HG02571 (cell line): ENCODE measurements around the gene CAMK2D.
A peak's percentile ranks its signal among the peaks of the same experiment; 100 is the strongest.
"Not testable (repeated sequence)": the region's sequence is repeated elsewhere in the genome, so short reads cannot be mapped to it uniquely, and the experiment has no call there.

ENCODE experiments used
- ATAC-seq: cut with Tn5 transposase; IDR thresholded peaks from one replicate; pipeline ENCODE4 v1.9.1; 2021; ENCODE audit warnings: mild to moderate bottlenecking, moderate library complexity; ENCODE audit not compliant: unreplicated experiment

The CAMK2D gene

DNA sequence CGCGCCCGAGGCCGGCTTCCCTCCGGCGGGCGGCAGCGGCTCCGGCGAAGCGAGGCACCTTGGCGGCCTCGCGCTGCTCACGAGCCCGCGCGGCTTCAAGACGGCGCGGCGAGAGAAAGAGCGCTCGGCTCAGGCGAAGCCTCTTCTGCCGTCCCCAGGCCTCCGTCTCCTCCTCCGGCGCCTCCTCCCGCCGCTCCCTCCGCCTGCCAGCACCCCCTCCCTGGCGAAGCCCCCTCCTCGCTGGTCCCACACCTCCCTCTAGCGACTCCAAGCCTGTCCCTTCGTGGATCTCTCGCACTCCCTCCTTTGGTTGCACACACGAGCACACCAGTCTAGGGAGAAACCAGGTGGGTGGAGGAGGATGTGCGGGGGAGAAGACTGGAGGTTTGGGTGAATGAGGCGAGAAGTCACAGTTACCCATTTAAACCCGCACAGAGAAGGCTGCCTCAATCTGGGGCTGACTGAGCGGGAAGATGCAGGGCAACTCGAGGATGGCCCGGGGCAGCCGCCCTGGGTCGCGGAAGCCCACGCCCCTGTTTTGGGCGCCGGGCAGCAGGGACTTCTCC is at the start of gene CAMK2D:
TSS of gene CAMK2D (minus strand) at position 119 of the 566 bp plus-strand sequence. CDS start 670 bp downstream, outside the sequence.
- peak; percentile 46 for ATAC-seq

GRCh38 chr4:113810906-113811305 is 49.4 kb upstream of the CAMK2D start:
- no peak for ATAC-seq

DNA sequence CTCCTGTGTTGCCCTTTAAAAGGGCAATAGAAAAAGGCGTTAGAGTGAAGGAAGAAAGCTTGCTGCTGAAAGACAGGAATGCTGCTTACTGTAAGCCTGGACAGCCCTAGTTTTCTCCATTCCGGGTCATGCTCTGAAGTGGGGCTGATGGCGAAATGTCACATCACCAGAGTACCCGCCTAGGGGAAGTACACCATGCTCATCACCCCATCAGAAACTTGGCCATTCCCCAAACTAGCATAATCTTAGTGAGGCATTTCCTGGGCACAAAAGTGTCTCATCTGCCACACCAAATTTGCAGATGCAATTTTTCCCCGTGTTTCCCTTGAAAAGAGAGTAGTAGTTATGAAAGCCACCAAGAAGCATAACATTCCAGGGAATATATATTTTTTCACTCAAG is 47.8 kb upstream of the CAMK2D start:
- no peak for ATAC-seq

DNA sequence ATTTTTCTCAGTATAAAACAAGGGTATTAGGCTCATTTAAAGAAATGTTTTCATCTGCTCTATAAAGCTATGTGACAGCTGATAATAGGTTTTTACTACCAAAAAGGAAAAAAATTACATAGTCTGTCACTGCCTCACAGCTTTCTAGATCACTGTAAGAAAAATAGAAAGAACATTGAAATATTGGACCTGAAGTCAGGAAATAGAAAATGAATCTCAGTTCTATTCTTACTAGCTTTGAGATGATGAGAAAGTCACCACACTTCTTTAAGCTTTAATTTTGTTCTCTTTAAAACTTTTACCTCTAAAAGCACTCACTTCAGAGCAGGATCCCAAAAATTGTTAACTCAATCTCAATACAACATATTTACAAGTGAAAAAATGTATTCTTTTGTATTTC is 45.3 kb upstream of the CAMK2D start:
- ATAC-seq: no peak

- ATAC-seq: no peak
Observed at GRCh38 chr4:113801882-113802281, 40.3 kb upstream of the CAMK2D start.

GRCh38 chr4:113796381-113796780 is 34.8 kb upstream of the CAMK2D start:
- ATAC-seq: not testable (repeated sequence)

DNA sequence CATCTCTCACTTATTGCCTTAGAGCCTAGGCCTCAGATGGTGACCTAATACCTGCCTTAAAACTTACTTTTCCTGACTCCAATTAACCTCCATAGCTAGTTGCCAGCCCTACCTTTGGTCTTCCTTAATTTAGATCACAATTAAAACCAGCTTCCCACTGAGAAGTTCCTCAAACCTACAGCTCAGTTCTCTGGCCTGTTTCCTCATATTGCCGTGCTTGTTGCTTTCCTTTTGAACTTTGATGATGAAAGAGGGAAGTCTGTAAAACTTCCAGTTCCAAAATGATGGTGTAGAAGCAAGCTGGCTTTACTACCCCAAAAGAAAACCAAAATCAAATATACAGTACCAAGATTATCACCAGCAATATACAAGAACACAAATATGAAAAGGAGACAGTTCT is 28.9 kb upstream of the CAMK2D start:
- no peak for ATAC-seq

- no peak for ATAC-seq
Observed at GRCh38 chr4:113788888-113789287, 27.4 kb upstream of the CAMK2D start.

DNA sequence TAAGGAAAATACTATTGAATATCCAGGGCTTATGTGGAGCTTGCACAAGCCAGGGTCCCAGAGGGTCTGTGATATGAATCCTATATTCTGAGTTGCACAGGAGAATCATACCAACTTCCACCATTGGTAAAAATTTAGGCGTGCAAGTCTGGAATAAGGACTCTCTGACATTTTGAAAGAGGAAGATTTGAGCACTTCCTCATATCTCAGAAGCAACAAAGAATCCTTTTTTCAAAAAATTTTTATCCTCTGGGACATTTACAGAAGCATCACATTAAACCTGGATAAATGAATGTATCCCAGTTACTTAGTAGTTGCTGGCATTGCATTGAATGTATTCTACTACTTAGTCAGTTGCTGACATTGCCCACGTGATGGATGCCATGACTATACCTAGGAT is 24.2 kb upstream of the CAMK2D start:
- no peak for ATAC-seq

GRCh38 chr4:113784497-113785250 is 23.1 kb upstream of the CAMK2D start:
- ATAC-seq: no peak

DNA sequence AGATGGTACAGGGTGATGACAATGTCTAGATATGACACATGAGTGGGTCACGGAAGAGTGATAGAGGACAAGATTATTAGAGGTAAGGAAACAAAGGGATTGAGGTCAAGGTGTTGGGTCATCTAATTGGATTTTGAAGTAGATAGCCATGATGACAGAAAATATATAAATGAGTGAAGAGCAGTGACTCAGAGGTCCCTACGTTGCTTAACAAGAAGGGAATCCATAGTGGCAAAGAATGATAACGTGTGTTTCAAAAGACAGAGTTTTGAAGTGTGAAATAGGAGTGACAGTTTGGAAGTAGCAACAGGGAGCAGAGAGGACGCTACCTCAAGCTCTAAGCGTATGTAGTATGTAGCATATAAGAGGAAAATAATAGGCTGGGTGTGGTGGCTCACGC is 22.2 kb upstream of the CAMK2D start:
- ATAC-seq: no peak

DNA sequence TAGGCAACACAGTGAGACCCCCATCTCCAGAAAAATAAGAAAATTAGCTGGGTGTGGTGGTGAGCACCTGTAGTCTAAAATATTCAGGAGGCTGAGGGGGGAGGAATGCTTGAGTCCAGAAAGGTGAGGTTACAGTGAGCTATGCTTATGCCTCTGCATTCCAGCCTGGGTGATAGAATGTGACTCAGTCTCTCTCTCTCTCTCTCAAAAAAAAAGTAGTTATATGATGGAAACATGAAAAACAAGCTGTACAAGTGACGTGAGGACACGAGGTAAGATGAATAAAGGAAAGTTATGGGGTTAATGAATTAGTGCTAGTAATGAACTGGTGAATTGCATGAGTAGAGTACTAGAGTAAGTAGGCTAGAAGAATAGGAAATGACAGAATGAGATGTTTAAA is 21.8 kb upstream of the CAMK2D start:
- ATAC-seq: no peak

GRCh38 chr4:113781439-113782040 is 20.0 kb upstream of the CAMK2D start:
- no peak for ATAC-seq

DNA sequence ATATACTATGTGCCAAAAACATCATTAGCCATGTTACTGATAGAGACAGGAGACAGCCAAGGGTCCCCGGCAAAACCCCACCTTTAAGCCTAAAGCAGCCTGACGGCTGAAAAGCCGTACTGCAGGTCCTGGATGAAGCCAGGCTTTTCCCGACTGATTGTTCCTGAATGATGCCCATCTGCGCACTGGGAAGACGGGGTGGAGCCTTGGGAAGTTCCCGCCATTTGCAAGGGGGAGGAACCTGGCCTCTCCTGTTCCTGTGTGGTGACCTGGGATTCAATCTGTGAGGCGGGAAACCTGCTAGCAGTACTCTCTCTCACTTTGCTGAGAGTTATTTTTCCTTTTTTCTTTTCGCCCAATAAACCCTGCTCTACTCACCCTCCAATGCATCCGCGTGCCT is 15.1 kb upstream of the CAMK2D start:
- no peak for ATAC-seq

- ATAC-seq: no peak
Observed at GRCh38 chr4:113776016-113776415, 14.5 kb upstream of the CAMK2D start.

DNA sequence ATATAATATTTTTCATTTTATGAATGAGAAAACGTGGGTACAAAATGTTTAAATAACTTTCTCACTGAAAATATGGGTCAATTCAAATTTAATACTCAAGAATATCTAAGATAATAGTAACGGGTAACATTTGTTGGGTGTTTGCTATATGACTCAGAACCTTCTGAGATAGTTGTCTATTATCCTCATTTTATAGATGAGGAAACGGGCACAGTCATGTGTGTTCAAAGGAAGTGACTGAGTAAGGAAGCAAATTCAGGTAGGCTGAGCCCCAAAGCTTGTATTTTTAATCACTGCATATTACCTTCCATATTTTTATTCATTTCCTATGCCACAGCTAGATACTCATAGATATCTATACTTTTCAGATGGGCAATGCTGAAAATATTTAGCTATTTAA is 12.2 kb upstream of the CAMK2D start:
- ATAC-seq: no peak

- ATAC-seq: no peak
Observed at GRCh38 chr4:113773014-113773413, 11.5 kb upstream of the CAMK2D start.

DNA sequence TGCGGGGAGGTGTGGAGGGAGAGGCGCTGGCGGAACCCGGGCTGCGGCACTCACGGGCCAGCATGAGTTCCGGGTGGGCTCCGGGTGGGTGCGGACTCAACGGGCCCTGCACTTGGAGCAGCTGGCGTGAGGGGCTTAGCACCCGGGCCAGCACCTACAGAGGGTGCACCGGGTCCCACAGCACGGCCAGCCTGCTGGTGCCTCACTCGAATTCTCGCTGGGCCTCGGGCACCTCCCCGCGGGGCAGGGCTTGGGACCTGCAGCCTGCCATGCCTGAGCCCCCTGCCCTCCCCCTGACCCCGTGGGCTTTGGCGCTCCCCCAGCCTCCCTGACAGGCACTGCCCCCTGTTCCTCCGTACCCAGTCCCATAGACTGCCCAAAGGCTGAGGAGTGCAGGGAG is 10.8 kb upstream of the CAMK2D start:
- no peak for ATAC-seq

DNA sequence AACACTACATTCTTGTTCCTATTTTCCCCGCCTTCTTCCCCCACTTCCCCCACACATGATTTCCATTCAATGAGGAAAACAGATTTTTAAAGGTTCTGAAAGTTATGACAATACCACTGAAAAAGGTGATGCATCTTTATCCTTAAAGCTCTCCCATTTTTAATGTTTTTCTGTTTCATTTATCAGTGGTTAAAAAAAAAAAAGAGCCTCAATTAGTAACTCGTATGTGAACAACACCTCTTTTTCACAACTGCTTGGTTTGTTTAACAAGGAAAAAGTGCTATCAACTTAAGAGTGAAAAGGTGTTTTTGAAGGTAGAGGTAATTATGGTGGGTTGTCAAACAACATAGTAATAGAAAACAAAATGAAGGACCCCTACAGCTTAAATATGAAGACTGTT is 8.2 kb upstream of the CAMK2D start:
- no peak for ATAC-seq

GRCh38 chr4:113768952-113769351 is 7.4 kb upstream of the CAMK2D start:
- no peak for ATAC-seq

- ATAC-seq: no peak
Observed at GRCh38 chr4:113766882-113767281, 5.3 kb upstream of the CAMK2D start.

- ATAC-seq: no peak
Observed at GRCh38 chr4:113764720-113765264, 3.3 kb upstream of the CAMK2D start.
